Esophagus (tissue), 2 donors: ENCODE results near the gene MYT1. TPM values are rescaled to one million over a fixed set of nuclear protein-coding genes. Genes with fewer than 3 reads are reported as not detected.

Experiments
- H3K27ac ChIP-seq, 2 donors: one replicate each; pipeline ENCODE4 v1.5.1; 2013; ENCODE audit warnings: low read depth in 2 of 2, mild to moderate bottlenecking in 2 of 2, inconsistent platforms in 1 of 2, low read length in 1 of 2, moderate library complexity in 1 of 2
- H3K27me3 ChIP-seq, 2 donors: one replicate each; pipeline ENCODE4 v1.6.1; 2013; ENCODE audit warnings: low read length in 2 of 2, control low read depth in 1 of 2, mild to moderate bottlenecking in 1 of 2; ENCODE audit not compliant: insufficient read depth in 2 of 2, control insufficient read depth in 1 of 2
- H3K36me3 ChIP-seq, 2 donors: one replicate each; pipeline ENCODE4 v1.6.1; 2013; ENCODE audit warnings: low read length in 1 of 2; ENCODE audit not compliant: control insufficient read depth in 2 of 2, insufficient read depth in 2 of 2
- H3K4me1 ChIP-seq, 2 donors: one replicate each; pipeline ENCODE4 v1.6.1; 2013; ENCODE audit warnings: low read length in 1 of 2; ENCODE audit not compliant: control insufficient read depth in 2 of 2, insufficient read depth in 2 of 2
- H3K4me3 ChIP-seq, 2 donors: one replicate each; pipeline ENCODE4 v1.5.1; 2013; ENCODE audit warnings: low read length in 2 of 2, mild to moderate bottlenecking in 2 of 2, low read depth in 1 of 2, moderate library complexity in 1 of 2
- H3K9me3 ChIP-seq, 2 donors: one replicate each; pipeline ENCODE4 v1.6.1; 2013; ENCODE audit warnings: mild to moderate bottlenecking in 2 of 2, low read depth in 1 of 2, low read length in 1 of 2, moderate library complexity in 1 of 2; ENCODE audit not compliant: control insufficient read depth in 2 of 2, insufficient read depth in 1 of 2
- WGBS, 2 donors: extraction: QIAGEN DNeasy Blood & Tissue Kit; methylation state at CpG; one replicate each; pipeline ENCODE4 v1.1.7; 2013; 5-methylcytosine and 5-hydroxymethylcytosine counted together
- polyA plus RNA-seq, 2 donors: library from polyadenylated mRNA; stranded (reverse); fragments of 200-250 nt; gene quantifications; one replicate each; pipeline ENCODE4 v1.2.3, GENCODE V29; 2013
- donor health status: healthy with polysubstance abuse.
- donor health status: Bipolar disorder and iron deficiency.

The MYT1 gene
- polyA plus RNA-seq, 2 donors, result not detected

- no peak overlapping the region for H3K27ac ChIP-seq
- no peaks in the 10 kb centered on the region for H3K36me3 ChIP-seq
- no peaks in the 10 kb centered on the region for H3K27me3 ChIP-seq
- H3K9me3 ChIP-seq, result no peaks in the 10 kb centered on the region
- WGBS, 2 donors, result 90% methylated on average over 24 to 25 of the region's 25 CpGs
- H3K4me3 ChIP-seq, result no peak overlapping the region
- H3K4me1 ChIP-seq, result peaks cover 2 to 5% of the 10 kb centered on the region in 2 donors
These were observed 43.7 kb downstream of the MYT1 start for GRCh38 chr20:64207641-64208590.

- Histone ChIP-seq H3K27me3 (no peaks in the 10 kb centered on the region), H3K4me1 (peaks cover 5% of the 10 kb centered on the region in 2 donors), H3K36me3 (no peaks in the 10 kb centered on the region), H3K9me3 (no peaks in the 10 kb centered on the region), H3K27ac (no peak overlapping the region), H3K4me3 (no peak overlapping the region)
- 76 to 88% methylated on average over 7 of the region's 7 CpGs for WGBS, 2 donors
These were observed 44.9 kb downstream of the MYT1 start for GRCh38 chr20:64209148-64209547.

- H3K27ac ChIP-seq, result no peak overlapping the region
- no peaks in the 10 kb centered on the region for H3K9me3 ChIP-seq
- WGBS, 2 donors, result 73 to 74% methylated on average over 15 of the region's 15 CpGs
- no peaks in the 10 kb centered on the region for H3K27me3 ChIP-seq
- no peak overlapping the region for H3K4me3 ChIP-seq
- H3K4me1 ChIP-seq, result peaks cover 3 to 5% of the 10 kb centered on the region in 2 donors
- no peaks in the 10 kb centered on the region for H3K36me3 ChIP-seq
These were observed 46.6 kb downstream of the MYT1 start for GRCh38 chr20:64210656-64211369.

GRCh38 chr20:64211874-64212658 is 47.8 kb downstream of the MYT1 start:
- WGBS, 2 donors, result 72% methylated on average over 20 to 21 of the region's 21 CpGs
- no peak overlapping the region for H3K27ac ChIP-seq

GRCh38 chr20:64212755-64213154 is 48.5 kb downstream of the MYT1 start:
- Histone ChIP-seq H3K27ac (no peak overlapping the region), H3K4me3 (no peak overlapping the region), H3K27me3 (no peaks in the 10 kb centered on the region), H3K36me3 (no peaks in the 10 kb centered on the region), H3K4me1 (peaks cover 2% of the 10 kb centered on the region in 2 donors), H3K9me3 (no peaks in the 10 kb centered on the region)
- 47 to 55% methylated on average over 7 of the region's 7 CpGs for WGBS, 2 donors

More at GRCh38 chr20:64211874-64212658, 47.8 kb downstream of the MYT1 start:
- no peaks in the 10 kb centered on the region for H3K9me3 ChIP-seq
- peaks cover 2% of the 10 kb centered on the region in 2 donors for H3K4me1 ChIP-seq
- H3K36me3 ChIP-seq, result no peaks in the 10 kb centered on the region
- H3K27me3 ChIP-seq, result no peaks in the 10 kb centered on the region
- no peak overlapping the region for H3K4me3 ChIP-seq

DNA sequence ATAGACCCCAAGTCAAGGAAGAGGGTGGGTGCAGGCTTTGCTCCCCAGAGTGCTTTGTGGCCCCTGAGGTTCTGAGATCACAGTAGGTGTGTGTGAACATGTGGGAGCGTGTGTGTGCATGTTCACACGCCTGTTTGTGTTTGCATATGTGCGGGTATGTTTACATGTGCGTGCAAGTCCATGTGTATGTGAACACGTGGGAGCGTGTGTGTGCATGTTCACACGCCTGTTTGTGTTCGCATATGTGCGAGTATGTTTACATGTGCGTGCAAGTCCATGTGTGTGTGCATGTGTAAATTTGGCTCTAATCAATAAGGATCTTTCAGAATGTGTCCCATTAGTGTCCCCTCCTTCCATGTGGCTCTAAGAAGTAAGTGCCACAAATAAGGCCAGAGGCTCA is 49.9 kb downstream of the MYT1 start:
- Histone ChIP-seq H3K36me3 (no peaks in the 10 kb centered on the region), H3K27ac (no peak overlapping the region), H3K27me3 (no peaks in the 10 kb centered on the region), H3K4me1 (peaks cover 2% of the 10 kb centered on the region in 2 donors), H3K9me3 (no peaks in the 10 kb centered on the region), H3K4me3 (no peak overlapping the region)
- WGBS, 2 donors, result 86 to 90% methylated on average over 10 of the region's 10 CpGs

DNA sequence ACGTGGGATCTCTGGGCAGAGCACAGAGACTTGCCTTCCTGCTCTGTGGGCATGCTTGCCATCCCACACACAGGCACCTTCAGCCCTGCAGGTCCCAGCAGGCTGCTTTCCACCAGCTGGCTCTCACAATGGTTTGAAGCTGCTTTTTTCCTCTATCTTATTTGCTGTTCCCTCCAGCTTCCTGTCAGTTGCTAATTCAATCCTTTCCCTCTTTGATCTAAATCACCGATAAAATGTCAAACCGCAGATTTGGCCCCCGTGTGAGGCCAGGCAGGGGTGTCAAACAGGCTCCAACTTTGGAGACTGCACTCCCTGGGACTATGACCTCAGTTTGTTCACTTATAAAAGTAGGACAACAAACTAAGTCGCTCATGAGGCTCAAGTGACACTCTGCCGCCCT is 50.7 kb downstream of the MYT1 start:
- Histone ChIP-seq H3K36me3 (no peaks in the 10 kb centered on the region), H3K4me3 (no peak overlapping the region), H3K27me3 (no peaks in the 10 kb centered on the region), H3K27ac (no peak overlapping the region), H3K9me3 (no peaks in the 10 kb centered on the region), H3K4me1 (peaks cover 2% of the 10 kb centered on the region in 2 donors)
- WGBS, 2 donors, result 35 to 37% methylated on average over 6 of the region's 6 CpGs

GRCh38 chr20:64216036-64216435 is 51.8 kb downstream of the MYT1 start:
- H3K4me3 ChIP-seq, result no peak overlapping the region
- H3K9me3 ChIP-seq, result no peaks in the 10 kb centered on the region
- no peaks in the 10 kb centered on the region for H3K27me3 ChIP-seq
- H3K36me3 ChIP-seq, result no peaks in the 10 kb centered on the region
- no peak overlapping the region for H3K27ac ChIP-seq
- peaks cover 2% of the 10 kb centered on the region in 2 donors for H3K4me1 ChIP-seq
- 48 to 61% methylated on average over 3 of the region's 3 CpGs for WGBS, 2 donors

GRCh38 chr20:64216910-64217309 is 52.7 kb downstream of the MYT1 start:
- WGBS, 2 donors, result 88 to 89% methylated on average over 11 of the region's 11 CpGs
- Histone ChIP-seq H3K4me1 (peaks cover 2% of the 10 kb centered on the region in 2 donors), H3K9me3 (no peaks in the 10 kb centered on the region), H3K36me3 (no peaks in the 10 kb centered on the region), H3K27ac (no peak overlapping the region), H3K4me3 (no peak overlapping the region), H3K27me3 (no peaks in the 10 kb centered on the region)
